ENCODE data around the gene ARHGAP26. TPM values are rescaled to one million over a fixed set of nuclear protein-coding genes. Genes with fewer than 3 reads are reported as not detected.
"Not testable (repeated sequence)": the region's sequence is repeated elsewhere in the genome, so short reads cannot be mapped to it uniquely, and the experiment has no call there.

ARHGAP26 gene
- total RNA-seq, 1 experiment from 2014 or later, result 65.5 TPM

GRCh38 chr5:143088702-143089101, 318.5 kb downstream of the ARHGAP26 start:
- ATAC-seq; H3K27me3 ChIP-seq (ENCODE audit: control insufficient read depth, insufficient read depth, low read length); in situ Hi-C loops (cut with HindIII; ENCODE audit: low pct_unique_long_range_greater_than_20kb, low sequenced_read_pairs); BruUV-seq (replicated peaks); POLR2A ChIA-PET; H3K4me3 ChIP-seq (ENCODE audit: low read depth in 2 of 2, low read length in 2 of 2); DNase-seq (ENCODE audit: low read depth, low spot score); CTCF ChIA-PET; H3K36me3 ChIP-seq (ENCODE audit: control insufficient read depth, insufficient read depth, low read length); H3K9me3 ChIP-seq (ENCODE audit: control insufficient read depth, insufficient read depth, low read depth, low read length); intact Hi-C loops (cut with micrococcal nuclease; ENCODE audit: unreplicated experiment): not testable (repeated sequence)
- Histone ChIP-seq H3K27ac (ENCODE audit: low read length) (peak overlapping the region; percentile 0; the same call in 1 of the 2 replicates), H3K4me1 (ENCODE audit: control insufficient read depth, insufficient read depth, low read length) (peaks cover 23% of the 10 kb centered on the region)

- BruUV-seq (replicated peaks); CTCF ChIA-PET: not testable (repeated sequence)
Measured at GRCh38 chr5:143090044-143090443, 319.9 kb downstream of the ARHGAP26 start.

GRCh38 chr5:143092711-143093451, 322.7 kb downstream of the ARHGAP26 start:
- in situ Hi-C loops (cut with HindIII; ENCODE audit: low pct_unique_long_range_greater_than_20kb, low sequenced_read_pairs); H3K27me3 ChIP-seq (ENCODE audit: control insufficient read depth, insufficient read depth, low read length); H3K36me3 ChIP-seq (ENCODE audit: control insufficient read depth, insufficient read depth, low read length); CTCF ChIA-PET; H3K4me3 ChIP-seq (ENCODE audit: low read depth in 2 of 2, low read length in 2 of 2); ATAC-seq; POLR2A ChIA-PET; H3K27ac ChIP-seq (ENCODE audit: low read length); DNase-seq (ENCODE audit: low read depth, low spot score); H3K4me1 ChIP-seq (ENCODE audit: control insufficient read depth, insufficient read depth, low read length); intact Hi-C loops (cut with micrococcal nuclease; ENCODE audit: unreplicated experiment); BruUV-seq (replicated peaks); H3K9me3 ChIP-seq (ENCODE audit: control insufficient read depth, insufficient read depth, low read depth, low read length): not testable (repeated sequence)

More at GRCh38 chr5:143090044-143090443, 319.9 kb downstream of the ARHGAP26 start:
- H3K27me3 ChIP-seq (ENCODE audit: control insufficient read depth, insufficient read depth, low read length); H3K9me3 ChIP-seq (ENCODE audit: control insufficient read depth, insufficient read depth, low read depth, low read length); in situ Hi-C loops (cut with HindIII; ENCODE audit: low pct_unique_long_range_greater_than_20kb, low sequenced_read_pairs); POLR2A ChIA-PET; H3K36me3 ChIP-seq (ENCODE audit: control insufficient read depth, insufficient read depth, low read length); DNase-seq (ENCODE audit: low read depth, low spot score); intact Hi-C loops (cut with micrococcal nuclease; ENCODE audit: unreplicated experiment); H3K4me3 ChIP-seq (ENCODE audit: low read depth in 2 of 2, low read length in 2 of 2); ATAC-seq; H3K27ac ChIP-seq (ENCODE audit: low read length): not testable (repeated sequence)
- H3K4me1 ChIP-seq (ENCODE audit: control insufficient read depth, insufficient read depth, low read length), result peaks cover 23% of the 10 kb centered on the region

GRCh38 chr5:143093452-143094086, 323.4 kb downstream of the ARHGAP26 start:
- POLR2A ChIA-PET, result no interaction called here
- ATAC-seq, result no peak

More at GRCh38 chr5:143093452-143094086, 323.4 kb downstream of the ARHGAP26 start:
- intact Hi-C loops (cut with micrococcal nuclease; ENCODE audit: unreplicated experiment) (no loop called here), in situ Hi-C loops (cut with HindIII; ENCODE audit: low pct_unique_long_range_greater_than_20kb, low sequenced_read_pairs) (no loop called here)
- CTCF ChIA-PET, result no interaction called here
- H3K4me3 ChIP-seq (ENCODE audit: low read depth in 2 of 2, low read length in 2 of 2), result no peak overlapping the region
- H3K36me3 ChIP-seq (ENCODE audit: control insufficient read depth, insufficient read depth, low read length), result no peaks in the 10 kb centered on the region; the same call in 1 of the 2 replicates
- DNase-seq (ENCODE audit: low read depth, low spot score), result no peak
- H3K27ac ChIP-seq (ENCODE audit: low read length), result 0 out of 2 replicates have a peak overlapping the region, but pooled peaks have one; percentile 35
- no TSS peak for BruUV-seq (replicated peaks)
- H3K4me1 ChIP-seq (ENCODE audit: control insufficient read depth, insufficient read depth, low read length), result no peaks in the 10 kb centered on the region
- H3K9me3 ChIP-seq (ENCODE audit: control insufficient read depth, insufficient read depth, low read depth, low read length), result no peaks in the 10 kb centered on the region
- TF ChIP-seq REST (IDR thresholded peaks at IDR 0.05; ENCODE audit: insufficient read depth in 1 of 2, low read depth in 2 of 2, low read length in 1 of 2), result no peak
- TF ChIP-seq TCF7L2 (IDR thresholded peaks at IDR 0.05; ENCODE audit: low read depth, low read length), result no peak
- TF ChIP-seq POLR2AphosphoS5 (IDR thresholded peaks at IDR 0.05; ENCODE audit: low read depth, low read length), result no peak
- TF ChIP-seq CTCF (IDR thresholded peaks at IDR 0.05), result no peak
- TF ChIP-seq SIN3A (IDR thresholded peaks at IDR 0.05; ENCODE audit: borderline replicate concordance, insufficient read depth, low read depth, low read length), result no peak
- H3K27me3 ChIP-seq (ENCODE audit: control insufficient read depth, insufficient read depth, low read length), result no peaks in the 10 kb centered on the region
